ENCODE data around the gene CYP21A2.
A peak's percentile ranks its signal among the peaks of the same experiment; 100 is the strongest.
"Not testable (repeated sequence)": the region's sequence is repeated elsewhere in the genome, so short reads cannot be mapped to it uniquely, and the experiment has no call there.

CYP21A2 gene

DNA sequence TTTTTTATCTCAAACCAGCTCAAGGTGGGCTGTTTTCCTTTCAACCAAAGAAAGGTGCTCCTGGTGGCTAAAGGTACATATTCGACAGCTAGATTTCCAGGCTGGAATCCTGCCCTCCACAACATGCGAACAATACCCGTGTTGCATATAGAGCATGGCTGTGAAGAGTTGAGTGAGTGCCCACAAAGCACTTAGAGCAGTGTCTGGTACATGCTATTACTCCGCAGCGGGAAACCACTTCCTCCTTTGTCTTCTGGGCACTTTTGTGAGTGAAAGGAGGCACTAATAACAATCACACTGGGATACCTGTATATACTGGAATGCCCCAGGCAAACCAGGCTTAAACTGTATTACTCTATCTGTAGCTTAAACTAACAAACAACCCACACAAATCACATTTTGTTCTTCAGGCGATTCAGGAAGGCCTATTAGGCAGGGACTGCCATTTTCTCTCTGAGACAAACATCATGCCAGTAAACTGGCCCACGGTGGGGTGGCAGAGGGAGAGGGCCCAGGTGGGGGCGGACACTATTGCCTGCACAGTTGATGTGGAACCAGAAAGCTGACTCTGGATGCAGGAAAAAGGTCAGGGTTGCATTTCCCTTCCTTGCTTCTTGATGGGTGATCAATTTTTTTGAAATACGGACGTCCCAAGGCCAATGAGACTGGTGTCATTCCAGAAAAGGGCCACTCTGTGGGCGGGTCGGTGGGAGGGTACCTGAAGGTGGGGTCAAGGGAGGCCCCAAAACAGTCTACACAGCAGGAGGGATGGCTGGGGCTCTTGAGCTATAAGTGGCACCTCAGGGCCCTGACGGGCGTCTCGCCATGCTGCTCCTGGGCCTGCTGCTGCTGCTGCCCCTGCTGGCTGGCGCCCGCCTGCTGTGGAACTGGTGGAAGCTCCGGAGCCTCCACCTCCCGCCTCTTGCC lies at the start of gene CYP21A2:
TSS of gene CYP21A2 (plus strand) at position 818 of the 927 bp plus-strand sequence. CDS start at position 826, 8 bp downstream.
- not testable (repeated sequence) for DNase-seq (ENCODE audit: extremely low spot score, insufficient read length, low read depth); FAIRE-seq

DNA sequence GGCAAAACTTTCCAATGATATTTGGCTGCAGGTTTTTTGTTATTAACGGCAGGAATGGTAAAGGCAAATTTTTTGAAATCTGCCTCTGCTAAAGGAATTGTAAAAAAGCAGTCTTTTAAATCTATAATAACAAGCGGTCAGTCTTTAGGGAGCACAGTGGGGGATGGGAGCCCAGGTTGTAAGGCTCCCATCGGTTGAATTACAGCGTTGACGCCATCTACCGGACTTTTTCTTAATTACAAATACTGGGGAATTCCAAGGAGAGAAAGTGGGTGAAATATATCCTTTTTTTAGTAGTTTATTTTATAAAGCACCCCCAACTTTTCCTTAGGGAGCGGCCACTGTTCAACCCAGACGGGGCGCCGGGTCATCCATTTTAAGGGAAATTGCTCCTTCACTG lies 48.9 kb upstream of the CYP21A2 start:
- not testable (repeated sequence) for FAIRE-seq; DNase-seq (ENCODE audit: extremely low spot score, insufficient read length, low read depth)

DNA sequence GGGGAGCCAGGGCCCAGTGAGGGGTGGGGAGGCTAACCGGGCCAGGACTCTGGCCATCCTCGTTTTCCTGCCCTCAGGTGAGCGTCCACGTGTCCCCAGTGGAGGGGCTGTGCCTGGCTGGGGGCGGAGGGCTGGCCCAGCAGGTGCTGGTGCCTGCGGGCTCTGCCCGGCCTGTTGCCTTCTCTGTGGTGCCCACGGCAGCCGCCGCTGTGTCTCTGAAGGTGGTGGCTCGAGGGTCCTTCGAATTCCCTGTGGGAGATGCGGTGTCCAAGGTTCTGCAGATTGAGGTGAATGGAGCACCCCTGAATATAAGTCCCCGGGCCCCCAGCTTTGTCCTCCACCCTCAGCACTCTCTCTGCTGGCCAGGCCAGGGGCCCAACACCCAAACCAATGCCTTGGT lies 43.8 kb upstream of the CYP21A2 start:
- FAIRE-seq; DNase-seq (ENCODE audit: extremely low spot score, insufficient read length, low read depth): not testable (repeated sequence)

DNA sequence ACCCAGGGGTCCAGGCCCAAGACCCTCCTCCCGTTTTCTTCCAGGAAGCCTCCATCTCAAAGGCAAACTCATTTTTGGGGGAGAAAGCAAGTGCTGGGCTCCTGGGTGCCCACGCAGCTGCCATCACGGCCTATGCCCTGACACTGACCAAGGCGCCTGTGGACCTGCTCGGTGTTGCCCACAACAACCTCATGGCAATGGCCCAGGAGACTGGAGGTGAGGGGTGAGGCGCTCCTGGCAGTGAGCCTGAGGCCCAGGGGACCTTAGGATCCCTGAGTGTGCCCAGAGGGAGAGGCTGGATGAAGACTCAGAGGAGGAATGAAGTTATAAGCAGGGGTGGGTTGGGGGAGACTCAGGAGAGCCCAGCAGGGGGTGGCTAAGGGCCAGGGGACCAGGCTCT lies 41.8 kb upstream of the CYP21A2 start:
- not testable (repeated sequence) for FAIRE-seq; DNase-seq (ENCODE audit: extremely low spot score, insufficient read length, low read depth)

DNA sequence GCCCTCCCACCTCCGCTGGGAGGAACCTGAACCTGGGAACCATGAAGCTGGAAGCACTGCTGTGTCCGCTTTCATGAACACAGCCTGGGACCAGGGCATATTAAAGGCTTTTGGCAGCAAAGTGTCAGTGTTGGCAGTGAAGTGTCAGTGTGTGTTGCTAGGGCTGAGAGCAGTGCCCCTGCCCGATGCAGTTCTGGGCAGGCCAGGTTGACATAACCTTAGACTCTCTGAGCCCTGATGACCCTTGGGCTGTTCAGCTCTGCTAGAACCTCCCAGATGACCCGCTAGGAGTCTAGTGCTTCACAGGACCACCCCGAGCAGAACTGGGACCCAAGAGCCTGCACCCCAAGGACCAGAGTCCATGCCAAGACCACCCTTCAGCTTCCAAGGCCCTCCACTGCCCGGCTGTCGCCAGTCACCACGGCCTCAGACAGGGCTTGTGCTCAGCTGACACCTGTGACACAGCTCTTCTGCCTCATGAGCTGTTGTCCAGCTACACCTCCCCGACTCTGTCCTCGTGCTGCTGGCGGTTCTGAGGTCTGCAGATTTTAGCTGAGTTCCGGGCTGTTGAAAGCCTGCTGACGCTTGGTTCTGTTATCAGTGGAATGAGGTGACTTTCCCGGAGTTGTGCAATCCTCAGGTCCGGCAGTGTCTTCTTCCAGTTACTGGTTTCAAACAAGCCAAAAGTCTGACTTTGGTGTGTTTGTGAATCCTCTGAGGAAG lies 35.5 kb upstream of the CYP21A2 start:
- FAIRE-seq; DNase-seq (ENCODE audit: extremely low spot score, insufficient read length, low read depth): not testable (repeated sequence)

DNA sequence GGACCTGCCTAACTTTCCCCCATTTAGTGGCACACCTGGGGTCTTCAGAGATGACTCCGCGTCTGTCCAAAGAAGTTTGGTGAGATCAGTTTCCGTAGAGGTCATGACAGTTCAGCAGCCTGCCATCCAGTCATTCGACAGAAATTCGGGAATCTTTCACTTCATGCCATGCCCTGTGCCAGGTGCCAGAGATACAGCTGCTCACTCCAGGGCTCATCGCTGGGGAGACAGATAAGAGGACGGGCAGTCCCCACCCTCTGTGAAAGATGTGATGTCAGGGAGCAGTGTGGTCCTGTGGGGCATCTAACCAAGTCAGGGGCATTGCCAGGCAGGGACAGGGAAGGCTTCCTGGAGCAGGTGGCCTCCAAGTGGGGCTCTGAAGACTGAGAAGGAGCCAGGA lies 34.9 kb upstream of the CYP21A2 start:
- DNase-seq (ENCODE audit: extremely low spot score, insufficient read length, low read depth); FAIRE-seq: not testable (repeated sequence)

DNA sequence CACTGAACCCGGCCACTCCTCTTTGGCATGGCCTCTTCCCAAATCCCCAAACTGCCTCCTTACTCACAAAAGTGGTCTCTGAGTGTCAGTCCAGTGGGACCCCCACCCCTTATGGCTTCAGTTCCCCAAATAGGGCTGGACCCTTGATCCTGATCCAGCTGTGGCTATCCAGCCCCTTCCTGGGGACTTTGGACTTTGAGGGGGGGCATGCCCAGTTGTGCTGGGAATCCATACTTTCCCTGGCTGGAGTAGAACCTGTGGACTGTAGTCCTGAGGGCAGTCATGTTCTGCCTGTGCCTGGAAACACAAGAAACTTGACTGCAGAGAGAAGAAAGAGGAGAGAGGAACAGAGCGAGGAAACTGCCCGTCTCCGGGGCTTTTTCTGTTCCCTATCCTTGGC lies 33.8 kb upstream of the CYP21A2 start:
- DNase-seq (ENCODE audit: extremely low spot score, insufficient read length, low read depth); FAIRE-seq: not testable (repeated sequence)

DNA sequence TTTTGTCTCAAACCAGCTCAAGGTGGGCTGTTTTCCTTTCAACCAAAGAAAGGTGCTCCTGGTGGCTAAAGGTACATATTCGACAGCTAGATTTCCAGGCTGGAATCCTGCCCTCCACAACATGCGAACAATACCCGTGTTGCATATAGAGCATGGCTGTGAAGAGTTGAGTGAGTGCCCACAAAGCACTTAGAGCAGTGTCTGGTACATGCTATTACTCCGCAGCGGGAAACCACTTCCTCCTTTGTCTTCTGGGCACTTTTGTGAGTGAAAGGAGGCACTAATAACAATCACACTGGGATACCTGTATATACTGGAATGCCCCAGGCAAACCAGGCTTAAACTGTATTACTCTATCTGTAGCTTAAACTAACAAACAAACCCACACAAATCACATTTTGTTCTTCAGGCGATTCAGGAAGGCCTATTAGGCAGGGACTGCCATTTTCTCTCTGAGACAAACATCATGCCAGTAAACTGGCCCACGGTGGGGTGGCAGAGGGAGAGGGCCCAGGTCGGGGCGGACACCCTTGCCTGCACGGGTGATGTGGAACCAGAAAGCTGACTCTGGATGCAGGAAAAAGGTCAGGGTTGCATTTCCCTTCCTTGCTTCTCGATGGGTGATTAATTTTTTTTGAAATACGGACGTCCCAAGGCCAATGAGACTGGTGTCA lies 33.2 kb upstream of the CYP21A2 start:
- DNase-seq (ENCODE audit: extremely low spot score, insufficient read length, low read depth), result not testable (repeated sequence)
- peak; percentile 36 for FAIRE-seq

DNA sequence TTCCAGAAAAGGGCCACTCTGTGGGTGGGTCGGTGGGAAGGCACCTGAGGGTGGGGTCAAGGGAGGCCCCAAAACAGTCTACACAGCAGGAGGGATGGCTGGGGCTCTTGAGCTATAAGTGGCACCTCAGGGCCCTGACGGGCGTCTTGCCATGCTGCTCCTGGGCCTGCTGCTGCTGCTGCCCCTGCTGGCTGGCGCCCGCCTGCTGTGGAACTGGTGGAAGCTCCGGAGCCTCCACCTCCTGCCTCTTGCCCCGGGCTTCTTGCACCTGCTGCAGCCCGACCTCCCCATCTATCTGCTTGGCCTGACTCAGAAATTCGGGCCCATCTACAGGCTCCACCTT lies 32.7 kb upstream of the CYP21A2 start:
- DNase-seq (ENCODE audit: extremely low spot score, insufficient read length, low read depth); FAIRE-seq: not testable (repeated sequence)

DNA sequence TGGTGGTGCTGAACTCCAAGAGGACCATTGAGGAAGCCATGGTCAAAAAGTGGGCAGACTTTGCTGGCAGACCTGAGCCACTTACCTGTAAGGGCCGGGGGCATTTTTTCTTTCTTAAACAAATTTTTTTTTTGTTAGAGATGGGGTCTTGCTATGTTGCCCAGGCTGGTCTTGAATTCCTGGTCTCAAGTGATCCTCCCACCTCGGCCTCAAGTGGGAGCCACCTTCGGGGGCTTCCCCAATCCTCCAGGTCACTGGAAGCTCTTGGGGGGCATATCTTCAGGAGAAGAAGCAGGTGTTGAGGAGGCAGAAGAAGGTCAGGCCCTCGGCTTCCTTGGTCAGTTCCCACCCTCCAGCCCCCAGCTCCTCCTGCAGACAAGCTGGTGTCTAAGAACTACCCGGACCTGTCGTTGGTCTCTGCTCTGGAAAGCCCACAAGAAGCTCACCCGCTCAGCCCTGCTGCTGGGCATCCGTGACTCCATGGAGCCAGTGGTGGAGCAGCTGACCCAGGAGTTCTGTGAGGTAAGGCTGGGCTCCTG lies 32.2 kb upstream of the CYP21A2 start:
- DNase-seq (ENCODE audit: extremely low spot score, insufficient read length, low read depth); FAIRE-seq: not testable (repeated sequence)

DNA sequence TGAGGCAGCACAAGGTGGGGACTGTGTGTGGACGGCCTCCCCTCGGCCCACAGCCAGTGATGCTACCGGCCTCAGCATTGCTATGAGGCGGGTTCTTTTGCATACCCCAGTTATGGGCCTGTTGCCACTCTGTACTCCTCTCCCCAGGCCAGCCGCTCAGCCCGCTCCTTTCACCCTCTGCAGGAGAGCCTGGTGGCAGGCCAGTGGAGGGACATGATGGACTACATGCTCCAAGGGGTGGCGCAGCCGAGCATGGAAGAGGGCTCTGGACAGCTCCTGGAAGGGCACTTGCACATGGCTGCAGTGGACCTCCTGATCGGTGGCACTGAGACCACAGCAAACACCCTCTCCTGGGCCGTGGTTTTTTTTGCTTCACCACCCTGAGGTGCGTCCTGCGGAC lies 31.1 kb upstream of the CYP21A2 start:
- FAIRE-seq; DNase-seq (ENCODE audit: extremely low spot score, insufficient read length, low read depth): not testable (repeated sequence)

DNA sequence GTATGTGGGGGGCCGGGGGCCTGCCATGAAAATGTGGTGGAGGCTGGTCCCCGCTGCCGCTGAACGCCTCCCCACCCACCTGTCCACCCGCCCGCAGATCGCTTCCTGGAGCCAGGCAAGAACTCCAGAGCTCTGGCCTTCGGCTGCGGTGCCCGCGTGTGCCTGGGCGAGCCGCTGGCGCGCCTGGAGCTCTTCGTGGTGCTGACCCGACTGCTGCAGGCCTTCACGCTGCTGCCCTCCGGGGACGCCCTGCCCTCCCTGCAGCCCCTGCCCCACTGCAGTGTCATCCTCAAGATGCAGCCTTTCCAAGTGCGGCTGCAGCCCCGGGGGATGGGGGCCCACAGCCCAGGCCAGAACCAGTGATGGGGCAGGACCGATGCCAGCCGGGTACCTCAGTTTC lies 30.2 kb upstream of the CYP21A2 start:
- DNase-seq (ENCODE audit: extremely low spot score, insufficient read length, low read depth); FAIRE-seq: not testable (repeated sequence)

DNA sequence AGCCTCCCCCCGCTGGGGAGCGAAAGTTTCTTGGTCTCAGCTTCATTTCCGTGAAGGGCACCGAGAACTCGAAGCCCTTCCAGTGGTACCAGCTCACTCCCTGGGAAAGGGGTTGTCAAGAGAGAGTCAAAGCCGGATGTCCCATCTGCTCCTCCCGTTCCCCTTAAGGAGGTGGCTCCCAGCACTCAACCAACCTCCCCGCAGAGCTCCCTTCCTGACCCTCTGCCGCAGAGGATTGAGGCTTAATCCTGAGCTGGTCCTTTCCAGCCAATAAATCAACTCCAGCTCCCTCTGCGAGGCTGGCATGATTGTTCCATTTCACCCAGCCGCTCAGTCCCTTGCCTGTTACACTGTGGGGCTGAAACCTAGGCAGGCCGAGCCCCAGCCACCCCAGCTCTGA lies 29.6 kb upstream of the CYP21A2 start:
- DNase-seq (ENCODE audit: extremely low spot score, insufficient read length, low read depth), result not testable (repeated sequence)

DNA sequence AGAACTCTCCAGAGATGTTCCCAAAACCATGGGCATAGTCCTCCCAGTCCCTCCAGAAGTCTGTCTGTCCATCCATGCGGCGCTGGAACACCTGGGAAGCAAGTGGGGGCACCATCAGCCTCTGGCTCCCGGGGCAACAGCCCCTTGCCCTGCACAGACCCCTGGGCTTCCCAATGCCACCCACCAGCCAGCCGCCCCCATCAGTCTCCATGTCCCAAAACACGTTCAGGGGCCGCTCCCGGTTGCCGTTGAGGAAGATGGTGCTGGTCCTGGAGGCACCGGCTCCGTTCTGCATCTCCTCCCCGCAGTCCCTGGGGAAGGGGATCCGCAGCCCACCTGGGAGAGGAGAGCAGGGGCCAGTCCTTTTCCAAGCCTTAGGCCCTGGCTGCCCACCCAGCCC lies 28.7 kb upstream of the CYP21A2 start:
- DNase-seq (ENCODE audit: extremely low spot score, insufficient read length, low read depth); FAIRE-seq: not testable (repeated sequence)

More for the DNA sequence above, 29.6 kb upstream of the CYP21A2 start:
- not testable (repeated sequence) for FAIRE-seq

DNA sequence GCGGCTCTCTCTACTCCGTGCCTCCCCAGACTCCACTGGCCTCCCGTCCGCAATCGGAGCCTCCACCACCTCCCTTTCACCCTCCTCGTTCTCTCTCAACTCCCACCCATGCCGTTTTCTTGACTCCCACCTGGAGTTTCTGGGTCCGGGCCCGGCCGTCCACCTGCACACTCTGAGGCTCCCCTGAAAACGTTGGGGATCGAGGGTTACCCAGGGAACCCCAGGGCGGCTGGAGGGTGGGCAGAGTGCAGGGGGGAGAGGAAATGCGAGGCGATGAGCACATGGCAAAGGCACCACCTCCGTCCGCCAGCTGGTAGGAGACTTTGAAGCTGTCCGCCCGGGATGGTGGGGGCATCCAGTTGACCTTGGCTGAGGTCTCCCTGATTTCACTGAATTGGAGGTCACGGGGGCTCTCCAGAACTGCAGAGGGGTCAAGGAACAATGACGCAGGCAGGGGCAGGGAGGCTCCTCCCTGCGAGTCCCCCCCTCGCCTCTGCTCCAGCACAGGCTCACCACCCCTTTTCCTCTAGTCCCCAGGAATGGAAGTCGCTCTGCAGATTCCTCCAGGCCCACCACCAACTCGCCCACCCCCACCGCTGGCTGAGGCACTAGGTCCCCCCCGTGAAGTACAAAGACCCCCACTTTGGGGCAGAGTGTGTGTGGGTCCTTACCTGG lies 27.2 kb upstream of the CYP21A2 start:
- not testable (repeated sequence) for FAIRE-seq; DNase-seq (ENCODE audit: extremely low spot score, insufficient read length, low read depth)

DNA sequence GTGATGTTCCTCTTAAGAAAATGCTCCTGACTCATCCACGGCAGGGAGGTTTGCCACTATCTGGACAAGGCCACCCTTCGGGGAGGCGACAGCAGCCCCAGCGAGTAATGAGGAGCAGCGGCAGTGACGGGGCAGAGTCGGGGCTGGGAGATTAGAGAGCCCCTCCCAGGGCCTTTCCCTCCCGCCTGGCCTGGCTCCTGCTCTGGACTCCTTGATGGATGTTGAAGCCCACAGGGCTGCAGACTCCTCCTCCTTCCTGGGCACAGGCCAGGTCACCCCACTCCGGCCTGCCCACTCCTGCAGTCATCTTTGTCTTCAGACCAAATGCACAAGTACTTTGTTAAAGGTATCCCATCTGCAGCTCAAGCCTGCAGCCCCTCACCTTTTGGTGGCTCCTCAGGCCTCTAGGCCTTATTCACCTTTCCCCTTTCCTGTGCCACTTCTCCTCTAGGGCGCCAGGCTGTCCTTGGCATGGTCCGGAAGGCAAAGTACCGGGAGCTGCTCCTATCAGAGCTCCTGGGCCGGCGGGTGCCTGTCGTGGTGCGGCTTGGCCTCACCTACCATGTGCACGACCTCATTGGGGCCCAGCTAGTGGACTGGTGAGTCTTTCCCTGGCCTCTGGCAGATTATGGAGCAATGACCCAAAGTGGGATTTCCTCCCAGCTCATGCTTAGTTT lies 25.1 kb upstream of the CYP21A2 start:
- not testable (repeated sequence) for DNase-seq (ENCODE audit: extremely low spot score, insufficient read length, low read depth); FAIRE-seq

DNA sequence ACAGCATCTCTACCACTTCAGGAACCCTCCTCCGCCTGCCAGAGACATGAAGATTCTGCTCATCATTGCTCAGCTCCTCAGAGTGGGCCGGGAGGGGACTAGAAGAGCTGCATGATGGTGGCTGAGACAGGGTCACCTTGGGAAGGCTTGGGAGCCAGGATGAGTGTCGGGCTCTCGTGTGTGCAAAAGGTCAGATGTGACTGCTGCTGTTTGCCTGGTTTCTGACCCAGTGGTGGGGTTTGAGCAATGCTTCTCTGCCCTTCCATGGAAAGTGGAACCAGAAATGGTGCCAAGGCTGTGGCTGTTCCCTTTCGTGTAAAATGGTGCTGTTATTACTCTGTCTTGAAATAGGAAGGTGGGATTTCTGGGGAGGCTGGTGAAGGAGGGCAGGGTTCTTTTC lies 24.5 kb upstream of the CYP21A2 start:
- not testable (repeated sequence) for FAIRE-seq; DNase-seq (ENCODE audit: extremely low spot score, insufficient read length, low read depth)

DNA sequence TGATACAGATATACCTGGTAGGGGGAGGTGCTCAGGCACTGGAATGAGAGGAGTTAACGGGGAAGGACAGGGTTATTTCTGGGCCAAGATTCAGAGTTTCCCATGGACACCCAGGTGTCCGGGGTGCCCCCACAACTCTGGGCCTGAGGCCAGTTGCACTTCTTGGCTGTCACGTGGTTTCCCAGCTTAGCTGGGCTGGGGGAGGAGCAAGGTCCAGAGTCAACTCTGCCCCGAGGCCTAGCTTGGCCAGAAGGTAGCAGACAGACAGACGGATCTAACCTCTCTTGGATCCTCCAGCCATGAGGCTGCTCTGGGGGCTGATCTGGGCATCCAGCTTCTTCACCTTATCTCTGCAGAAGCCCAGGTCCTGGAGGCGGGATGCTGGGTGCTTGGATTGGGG lies 23.7 kb upstream of the CYP21A2 start, which contains the start of gene C4B:
TSS of gene C4B (plus strand) at position 249 of the 400 bp plus-strand sequence. CDS start at position 300, 51 bp downstream.
- FAIRE-seq; DNase-seq (ENCODE audit: extremely low spot score, insufficient read length, low read depth): not testable (repeated sequence)
